Keratinocyte (primary cell): ENCODE results near the gene ESYT3. TPM values are rescaled to one million over a fixed set of nuclear protein-coding genes. Genes with fewer than 3 reads are reported as not detected.

ENCODE experiments used
- DNase-seq: peaks from one replicate; pipeline ENCODE4 v3.0.0-alpha.2; 2011; ENCODE audit warnings: low read depth, missing footprints, low spot score
- FAIRE-seq: peaks from 2 replicates; lab custom pipeline; 2011; peaks lifted over from hg19 to GRCh38; lab: Jason Lieb, UNC
- H2AFZ ChIP-seq: 2 replicates; pipeline ENCODE4 v1.6.0; 2012; ENCODE audit warnings: low read length, control low read depth, inconsistent platforms; ENCODE audit not compliant: control insufficient read depth
- H3K27ac ChIP-seq: 2 replicates; pipeline ENCODE4 v1.5.1; 2011; ENCODE audit warnings: low read length; ENCODE audit not compliant: control insufficient read depth, insufficient read depth
- H3K27me3 ChIP-seq: 3 replicates; pipeline ENCODE4 v1.6.0; 2011; ENCODE audit warnings: low read length; ENCODE audit not compliant: control insufficient read depth, insufficient read depth; ENCODE audit errors: extremely low read depth
- H3K36me3 ChIP-seq, 2 experiments: 2 replicates in 1 of 2; 3 replicates in 1 of 2; pipeline ENCODE4 v1.5.1; 2011; ENCODE audit warnings: low read length in 2 of 2, mild to moderate bottlenecking in 1 of 2; ENCODE audit not compliant: control insufficient read depth in 2 of 2, insufficient read depth in 2 of 2; ENCODE audit errors: extremely low read depth in 1 of 2
- H3K4me1 ChIP-seq: 3 replicates; pipeline ENCODE4 v1.5.1; 2011; ENCODE audit warnings: low read length; ENCODE audit not compliant: control insufficient read depth, insufficient read depth; ENCODE audit errors: extremely low read depth
- H3K4me2 ChIP-seq: 3 replicates; pipeline ENCODE4 v1.6.0; 2011; ENCODE audit warnings: low read depth, low read length; ENCODE audit not compliant: control insufficient read depth, insufficient read depth; ENCODE audit errors: extremely low read depth
- H3K4me3 ChIP-seq, 3 experiments: fragments of 200-600 bp in 1 of 3; sonication (generic) in 1 of 3; 2 replicates in 2 of 3; 3 replicates in 1 of 3; pipeline ENCODE4 v1.5.1; 2011 to 2016; ENCODE audit warnings: low read length in 3 of 3, mild to moderate bottlenecking in 3 of 3, control low read depth in 2 of 3, inconsistent platforms in 1 of 3, low read depth in 1 of 3, mixed read lengths in 1 of 3, mixed run types in 1 of 3, moderate library complexity in 1 of 3; ENCODE audit not compliant: control insufficient read depth in 2 of 3, insufficient read depth in 2 of 3; ENCODE audit errors: extremely low read depth in 1 of 3
- H3K79me2 ChIP-seq: 2 replicates; pipeline ENCODE4 v1.6.0; 2012; ENCODE audit warnings: low read length; ENCODE audit not compliant: control insufficient read depth, insufficient read depth
- H3K9ac ChIP-seq: 3 replicates; pipeline ENCODE4 v1.6.0; 2011; ENCODE audit warnings: low read length; ENCODE audit not compliant: control insufficient read depth, insufficient read depth; ENCODE audit errors: extremely low read depth
- H3K9me1 ChIP-seq: 3 replicates; pipeline ENCODE4 v1.6.0; 2011; ENCODE audit warnings: low read length; ENCODE audit not compliant: control insufficient read depth, insufficient read depth; ENCODE audit errors: extremely low read depth
- H3K9me3 ChIP-seq: 2 replicates; pipeline ENCODE4 v1.5.1; 2012; ENCODE audit warnings: low read depth, low read length; ENCODE audit not compliant: control insufficient read depth
- H4K20me1 ChIP-seq: 3 replicates; pipeline ENCODE4 v1.6.0; 2011; ENCODE audit warnings: low read length; ENCODE audit not compliant: control insufficient read depth, insufficient read depth; ENCODE audit errors: extremely low read depth
- CTCF ChIP-seq, 3 experiments: IDR thresholded peaks in 1 of 3; conservative IDR thresholded peaks in 1 of 3; optimal IDR thresholded peaks in 1 of 3; 2 replicates in 2 of 3; 3 replicates in 1 of 3; pipeline versions ENCODE3 to v1.5.1; 2011; ENCODE audit warnings: low read length in 3 of 3, mild to moderate bottlenecking in 3 of 3, moderate library complexity in 2 of 3, control low read depth in 1 of 3, inconsistent platforms in 1 of 3; ENCODE audit not compliant: insufficient read depth in 2 of 3; ENCODE audit errors: extremely low read depth in 1 of 3
- EZH2 ChIP-seq: IDR thresholded peaks from one replicate; pipeline ENCODE4 v1.6.1; 2012; ENCODE audit warnings: inconsistent platforms, mild to moderate bottlenecking, low read length, moderate library complexity
- dilution Hi-C: fragments of 300-500 bp; cut with MboI; formaldehyde crosslinking; loops from one replicate; pipeline ENCODE4 v1.7.0; 2020; ENCODE audit warnings: low sequenced_read_pairs; ENCODE audit not compliant: extremely low pct_ligation_motif_present
- polyA plus RNA-seq, 5 experiments: library from polyadenylated mRNA; depleted of rRNA in 3 of 5; stranded (reverse) in 3 of 5; stranded (forward) in 1 of 5; unstranded in 1 of 5; fragments of >200 nt; gene quantifications; 1 replicate in 1 of 5; 2 replicates in 3 of 5; 3 replicates in 1 of 5; pipeline versions ENCODE4 v1.2.1 to v1.2.3, GENCODE V29; 2011 to 2012; ENCODE audit warnings: missing spikeins in 2 of 5, low read depth in 1 of 5, low replicate concordance in 1 of 5

ESYT3 gene
- polyA plus RNA-seq, 1 donor (not counting 4 experiments of a cell fraction or from before 2014, with no cell fraction given): 0.62 TPM

GRCh38 chr3:138443091-138443490 is 8.7 kb downstream of the ESYT3 start:
- Histone ChIP-seq H3K36me3 (no peaks in the 10 kb centered on the region), H3K79me2 (no peaks in the 10 kb centered on the region), H4K20me1 (no peaks in the 10 kb centered on the region), H3K9ac (no peak overlapping the region), H3K4me2 (no peak overlapping the region), H3K4me3 (no peak overlapping the region), H3K4me1 (peaks cover 2% of the 10 kb centered on the region), H3K9me3 (no peaks in the 10 kb centered on the region), H2AFZ (no peak overlapping the region), H3K27ac (no peak overlapping the region), H3K27me3 (no peaks in the 10 kb centered on the region), H3K9me1 (no peaks in the 10 kb centered on the region)
- TF ChIP-seq EZH2 (no peak), CTCF (optimal IDR thresholded peaks at IDR 0.05 in 1 of 3, IDR thresholded peaks at IDR 0.05 in 1 of 3, conservative IDR thresholded peaks at IDR 0.05 in 1 of 3; ENCODE audit: extremely low read depth in 1 of 3, insufficient read depth in 2 of 3, low read length in 3 of 3) (no peak)
- dilution Hi-C loops: no loop called here
- no peak for FAIRE-seq
- DNase-seq: no peak

- Histone ChIP-seq H3K4me2 (no peak overlapping the region), H2AFZ (no peak overlapping the region), H4K20me1 (no peaks in the 10 kb centered on the region), H3K36me3 (no peaks in the 10 kb centered on the region), H3K9me1 (no peaks in the 10 kb centered on the region), H3K4me3 (no peak overlapping the region), H3K9me3 (no peaks in the 10 kb centered on the region), H3K4me1 (peaks cover 2% of the 10 kb centered on the region), H3K79me2 (no peaks in the 10 kb centered on the region), H3K9ac (no peak overlapping the region), H3K27ac (no peak overlapping the region), H3K27me3 (no peaks in the 10 kb centered on the region)
- no peak for FAIRE-seq
- TF ChIP-seq EZH2: no peak
- no peak for TF ChIP-seq CTCF (optimal IDR thresholded peaks at IDR 0.05 in 1 of 3, IDR thresholded peaks at IDR 0.05 in 1 of 3, conservative IDR thresholded peaks at IDR 0.05 in 1 of 3; ENCODE audit: extremely low read depth in 1 of 3, insufficient read depth in 2 of 3, low read length in 3 of 3)
- no peak for DNase-seq
- dilution Hi-C loops: no loop called here
These were observed 9.4 kb downstream of the ESYT3 start for GRCh38 chr3:138443521-138444503.
